SW 1271 (cell line): ENCODE results near the gene RPL36A.

Source experiments
- DNase-seq, 2 experiments: peaks; one replicate each; lab custom pipeline; 2025; lab: John Stamatoyannopoulos, UW

RPL36A gene

DNA sequence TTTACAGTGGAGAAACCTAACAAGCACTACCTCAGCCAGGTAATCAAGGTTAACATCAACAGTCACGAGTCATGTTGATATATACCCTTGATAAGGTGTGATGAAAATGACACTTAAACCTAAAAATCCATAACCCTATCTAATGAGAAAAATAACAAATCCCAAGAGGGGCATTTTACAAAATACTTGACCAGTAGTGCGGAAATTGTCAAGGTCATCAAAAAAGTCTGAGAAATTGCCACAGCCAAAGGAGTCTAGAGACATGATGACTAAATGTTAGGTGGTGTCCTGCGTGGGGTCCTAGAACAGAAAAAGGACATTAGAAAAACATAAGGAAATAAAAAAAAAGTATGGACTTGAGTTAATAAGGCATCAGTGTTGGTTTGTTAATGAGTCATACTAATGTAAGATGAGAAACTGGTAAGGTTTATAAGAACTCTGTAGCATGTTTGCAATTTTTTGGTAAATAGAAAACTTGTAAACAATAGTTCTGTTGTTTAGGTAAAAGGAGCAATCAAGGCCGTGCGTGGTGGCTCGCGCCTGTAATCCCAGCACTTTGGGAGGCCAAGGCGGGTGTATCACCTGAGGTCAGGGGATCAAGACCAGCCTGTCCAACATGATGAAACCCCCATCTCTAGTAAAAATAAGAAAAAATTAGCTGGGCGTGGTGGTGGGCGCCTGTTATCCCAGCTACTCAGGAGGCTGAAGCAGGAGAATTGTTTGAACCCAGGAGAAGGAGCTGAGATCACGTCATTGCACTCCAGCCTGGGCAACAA lies 2.9 kb downstream of the RPL36A start:
- no peak for DNase-seq

DNA sequence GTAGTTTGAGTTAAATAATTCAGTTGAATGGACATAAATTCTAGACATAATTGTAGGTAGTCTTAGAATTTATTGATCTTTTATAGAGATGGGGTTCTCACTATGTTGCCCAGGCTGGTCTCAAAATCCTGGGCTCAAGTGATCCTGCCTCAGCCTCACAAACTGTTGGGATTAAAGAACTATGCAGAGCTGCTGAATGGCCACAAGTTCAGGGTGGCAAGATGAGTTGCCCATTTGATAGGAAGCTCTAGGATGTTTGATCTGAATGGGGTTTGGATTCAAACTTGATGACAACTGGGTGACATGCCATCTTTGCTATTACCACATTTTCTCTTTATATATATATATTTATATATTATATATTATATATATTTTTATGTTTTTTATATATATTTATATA lies 3.6 kb downstream of the RPL36A start:
- no peak for DNase-seq

DNA sequence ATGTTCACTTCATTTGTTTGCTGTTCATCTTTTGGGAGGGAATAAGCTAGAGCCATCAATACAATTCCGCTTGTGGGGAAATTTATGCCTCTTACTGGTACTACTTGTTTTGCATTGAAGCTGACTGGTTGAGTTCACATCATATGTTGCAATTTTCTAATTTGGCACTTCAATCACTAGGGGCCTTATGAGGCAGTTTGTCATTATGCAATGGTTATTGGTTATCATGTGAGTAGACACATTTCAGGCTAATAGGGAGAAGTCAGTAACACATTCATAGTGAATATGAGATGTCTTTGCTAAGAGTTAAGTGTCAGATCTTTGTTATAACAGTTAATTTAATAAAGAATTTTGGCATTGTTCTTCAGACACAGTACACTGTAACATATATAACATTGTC lies 5.0 kb downstream of the RPL36A start:
- no peak for DNase-seq

DNA sequence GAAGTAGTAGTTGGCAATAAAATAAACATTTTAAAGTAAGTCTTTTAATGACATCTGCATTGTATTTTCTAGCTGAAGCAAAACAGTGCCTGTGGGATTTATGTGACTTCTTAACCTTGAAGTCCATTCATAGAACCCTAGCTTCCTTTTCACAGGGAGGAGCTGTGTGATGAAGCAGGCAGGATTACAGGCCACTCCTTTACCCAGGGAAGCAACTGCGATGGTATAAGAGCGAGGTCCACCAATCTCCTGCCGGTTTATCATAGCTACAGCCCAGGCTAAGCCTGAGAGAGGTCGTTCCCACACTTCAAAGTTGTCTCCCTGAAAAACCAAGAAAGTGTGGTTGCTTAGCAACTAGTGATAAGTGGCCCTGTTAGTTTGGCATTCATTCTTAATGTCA lies 7.0 kb downstream of the RPL36A start:
- no peak for DNase-seq

DNA sequence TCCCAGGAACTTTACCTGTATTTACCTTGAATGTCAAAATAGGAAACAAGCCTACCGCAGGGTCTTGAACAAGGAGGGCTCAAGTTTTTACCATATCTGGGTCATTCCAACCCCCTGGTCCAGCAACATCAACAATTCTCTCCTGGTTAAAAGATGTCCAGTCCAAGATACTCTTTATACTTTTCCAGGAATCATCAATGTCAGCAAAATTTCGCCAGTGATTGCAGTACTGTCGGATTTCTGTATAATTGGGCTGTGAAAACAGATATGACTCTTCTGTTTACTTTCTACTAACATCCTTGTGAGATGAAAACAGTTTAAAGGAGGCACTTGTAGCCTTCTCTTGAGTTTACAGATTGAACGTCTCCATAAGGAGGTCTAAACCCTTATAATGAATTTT lies 7.9 kb downstream of the RPL36A start:
- DNase-seq, result no peak

DNA sequence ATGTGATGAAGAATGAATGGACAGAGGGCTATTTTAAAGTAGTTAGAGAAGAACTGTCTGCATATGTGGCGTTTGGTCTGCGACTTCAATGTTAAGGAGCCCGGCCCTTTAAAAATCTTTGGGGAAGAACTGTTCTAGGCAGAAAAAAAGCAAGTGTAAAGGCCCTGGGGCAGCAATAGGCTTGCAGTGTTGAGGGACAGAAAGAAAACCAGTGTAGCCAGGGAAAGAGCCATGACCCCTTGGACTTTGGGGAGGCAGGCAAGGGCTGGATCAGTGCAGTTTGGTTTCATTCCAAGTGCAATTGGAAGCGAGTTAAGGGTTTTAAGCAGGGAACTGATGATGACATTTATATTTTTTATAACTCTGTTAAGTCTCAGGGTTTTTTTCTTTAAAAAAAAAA lies 9.0 kb downstream of the RPL36A start:
- DNase-seq, result no peak

DNA sequence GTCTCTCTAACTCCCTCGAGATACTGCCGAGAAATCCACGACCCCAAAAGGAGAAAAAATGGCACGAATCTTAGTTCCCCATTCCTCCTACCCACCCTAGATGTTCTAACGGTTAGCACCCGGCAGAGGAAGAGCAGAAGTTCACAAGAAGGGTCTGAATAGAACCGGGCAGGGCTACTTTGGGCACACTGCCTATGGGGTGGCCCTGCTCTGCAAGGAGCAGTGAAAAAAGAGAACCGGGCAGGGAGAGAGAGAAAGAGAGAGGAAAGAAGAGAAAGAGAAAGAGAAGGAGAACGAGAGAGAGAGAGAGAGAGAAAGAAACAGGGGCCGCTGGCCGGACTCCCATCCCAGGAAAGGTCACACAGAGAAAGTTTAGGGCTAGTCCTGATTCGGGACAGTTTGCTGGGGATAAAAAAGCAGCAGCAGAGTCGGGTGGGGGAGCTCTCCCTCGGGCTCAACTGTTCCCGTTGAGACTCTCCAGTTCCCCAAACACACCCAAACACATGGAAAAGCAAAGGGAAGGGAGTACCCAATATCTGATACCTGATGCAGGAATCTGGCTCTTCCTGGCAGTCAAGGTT lies 16.4 kb downstream of the RPL36A start:
- DNase-seq, result no peak

DNA sequence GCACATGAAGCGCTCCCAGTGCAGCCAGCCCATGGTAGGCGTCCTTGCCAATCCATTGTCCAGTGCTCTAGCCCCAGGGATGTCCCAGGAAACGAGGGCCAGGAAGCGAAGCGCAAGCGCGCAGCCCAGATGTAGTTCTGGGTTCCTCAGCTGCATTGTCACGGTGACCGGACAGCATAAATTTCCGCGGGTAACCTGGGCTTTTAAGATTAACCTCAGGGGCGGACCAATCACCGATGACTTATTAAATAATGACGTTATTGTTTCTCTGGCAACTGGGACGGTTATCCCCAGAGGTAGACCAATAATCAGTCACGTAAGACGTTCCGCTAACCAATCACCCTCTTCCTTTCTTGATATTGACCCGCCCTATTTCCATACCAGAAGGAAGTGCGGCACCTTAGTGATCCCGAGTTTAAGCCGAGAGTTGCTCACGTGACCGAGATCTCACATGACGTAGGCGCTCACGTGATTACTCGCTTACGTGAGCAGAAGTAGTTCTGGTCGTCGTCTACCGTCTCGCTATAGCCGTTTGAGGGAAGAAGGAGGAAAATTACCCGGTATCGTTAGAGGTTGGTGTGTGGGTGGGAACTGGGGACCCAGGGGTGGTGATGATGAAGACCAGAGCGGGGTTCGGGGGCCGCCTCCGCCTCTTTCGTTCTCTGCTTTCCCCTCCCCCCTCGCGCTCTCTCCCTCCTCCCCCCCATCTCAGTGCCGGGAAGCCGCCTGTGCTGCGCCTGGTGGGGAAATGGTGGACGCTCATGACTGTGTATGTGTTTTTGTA lies 17.1 kb downstream of the RPL36A start, which contains the start of the genes GLA and HNRNPH2:
Gene GLA (minus strand): TSS at position 178 of the 784 bp plus-strand sequence. CDS start 22 bp downstream, at position 156.
Gene HNRNPH2 (plus strand): TSS at position 475 of the 784 bp plus-strand sequence. CDS start 3,767 bp downstream, outside the sequence.
- DNase-seq, result peak; percentile 77 to 92

DNA sequence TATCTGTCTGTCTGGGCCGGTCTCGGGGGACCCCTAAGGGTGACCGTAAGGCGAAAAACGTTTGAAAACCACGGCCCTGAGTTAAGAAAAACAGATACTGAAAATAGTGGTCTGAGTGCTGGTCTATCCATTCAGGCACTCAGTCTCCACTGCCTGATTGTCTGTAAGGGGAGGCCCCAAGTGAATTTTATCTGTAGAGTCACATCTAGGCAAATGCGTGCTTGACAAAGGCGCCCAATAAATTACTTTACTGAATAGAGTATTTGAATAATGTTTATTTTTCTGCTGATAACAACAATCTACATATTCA lies 17.7 kb downstream of the RPL36A start:
- no peak for DNase-seq

DNA sequence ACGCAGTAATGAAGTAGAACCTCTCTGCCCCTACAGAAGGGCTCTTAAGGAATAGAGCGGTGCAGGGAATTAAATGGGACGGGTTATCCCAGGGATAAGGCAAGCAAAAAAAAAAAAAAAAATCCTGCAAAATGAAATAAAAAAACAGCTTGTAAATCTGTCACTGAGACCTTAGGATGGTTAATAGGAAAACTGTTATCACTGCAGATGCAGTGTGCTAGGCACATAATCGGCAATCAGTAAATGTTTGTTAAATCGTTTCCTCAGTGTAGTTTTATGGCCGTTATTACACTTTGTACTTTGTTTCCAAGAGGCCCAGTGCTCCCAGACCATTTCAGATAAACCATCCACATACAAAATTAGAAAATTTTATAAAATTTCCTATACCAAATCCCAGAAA lies 18.2 kb downstream of the RPL36A start:
- DNase-seq, result no peak

DNA sequence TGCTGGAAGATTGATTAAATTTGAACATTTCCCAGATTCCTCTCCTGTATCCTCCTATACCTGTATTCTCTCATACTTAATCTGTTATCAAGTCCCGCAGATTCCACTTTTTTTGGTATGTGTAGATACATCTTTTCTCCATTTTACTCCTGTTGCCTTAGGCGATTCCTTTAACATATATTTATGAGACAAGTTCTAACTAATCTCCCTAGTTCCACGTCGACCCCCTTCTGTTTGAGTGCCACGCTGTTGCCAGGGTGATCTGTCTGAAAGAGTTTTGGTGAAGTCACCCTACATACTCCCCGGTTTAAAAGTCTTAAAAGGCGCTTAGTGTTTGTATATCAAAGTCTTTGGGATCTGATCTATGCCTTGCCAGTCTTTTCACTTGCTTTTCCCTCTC lies 19.6 kb downstream of the RPL36A start:
- DNase-seq, result no peak

DNA sequence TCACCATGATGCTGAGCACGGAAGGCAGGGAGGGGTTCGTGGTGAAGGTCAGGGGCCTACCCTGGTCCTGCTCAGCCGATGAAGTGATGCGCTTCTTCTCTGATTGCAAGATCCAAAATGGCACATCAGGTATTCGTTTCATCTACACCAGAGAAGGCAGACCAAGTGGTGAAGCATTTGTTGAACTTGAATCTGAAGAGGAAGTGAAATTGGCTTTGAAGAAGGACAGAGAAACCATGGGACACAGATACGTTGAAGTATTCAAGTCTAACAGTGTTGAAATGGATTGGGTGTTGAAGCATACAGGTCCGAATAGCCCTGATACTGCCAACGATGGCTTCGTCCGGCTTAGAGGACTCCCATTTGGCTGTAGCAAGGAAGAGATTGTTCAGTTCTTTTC lies 21.2 kb downstream of the RPL36A start:
- no peak for DNase-seq

DNA sequence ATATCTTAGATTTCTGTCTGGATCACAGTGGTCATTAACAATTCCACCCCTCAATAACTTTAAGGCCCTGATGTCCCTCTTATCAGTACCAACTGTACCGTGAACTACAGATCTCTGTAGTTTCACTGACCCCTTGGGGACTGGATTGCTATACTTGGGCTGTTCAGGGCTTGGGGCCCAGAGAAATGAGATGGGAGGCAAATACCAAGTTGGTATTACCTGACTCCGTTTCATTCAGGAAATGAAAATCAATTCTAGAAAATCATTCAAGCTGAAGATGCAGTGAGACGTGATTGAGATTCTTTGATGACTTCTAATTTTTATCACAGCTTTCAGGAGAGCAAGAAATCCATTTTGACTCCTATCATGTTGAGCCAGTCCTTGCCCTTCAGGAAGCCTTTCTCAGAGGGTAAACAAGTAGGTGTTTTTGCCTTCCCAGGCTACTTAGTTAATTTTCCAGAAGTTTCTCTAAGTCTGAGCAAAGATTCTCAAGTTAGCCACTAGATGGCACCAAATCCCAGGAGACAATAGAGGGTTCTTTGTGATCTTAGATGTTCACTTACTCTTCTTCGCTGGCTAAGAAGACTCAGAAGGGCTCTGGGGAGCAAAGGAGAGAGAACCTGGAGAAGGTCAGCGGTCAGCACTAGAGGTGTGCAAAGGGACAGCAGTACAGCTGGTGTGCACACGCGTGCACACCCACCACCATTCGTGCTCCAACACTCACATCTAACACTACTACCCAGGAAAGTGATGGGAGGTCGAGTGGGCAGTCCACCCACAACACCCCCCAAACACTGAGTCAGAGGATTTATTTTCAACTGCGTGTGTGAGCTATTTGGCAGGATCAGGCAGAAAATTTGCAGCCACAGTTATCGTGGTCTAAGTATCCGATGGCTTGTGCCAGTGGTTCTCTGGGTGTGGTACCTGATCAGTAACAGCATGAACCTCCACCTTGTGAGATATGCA lies 24.7 kb downstream of the RPL36A start:
- peak in 1 of 2 experiments; percentile 7 for DNase-seq

DNA sequence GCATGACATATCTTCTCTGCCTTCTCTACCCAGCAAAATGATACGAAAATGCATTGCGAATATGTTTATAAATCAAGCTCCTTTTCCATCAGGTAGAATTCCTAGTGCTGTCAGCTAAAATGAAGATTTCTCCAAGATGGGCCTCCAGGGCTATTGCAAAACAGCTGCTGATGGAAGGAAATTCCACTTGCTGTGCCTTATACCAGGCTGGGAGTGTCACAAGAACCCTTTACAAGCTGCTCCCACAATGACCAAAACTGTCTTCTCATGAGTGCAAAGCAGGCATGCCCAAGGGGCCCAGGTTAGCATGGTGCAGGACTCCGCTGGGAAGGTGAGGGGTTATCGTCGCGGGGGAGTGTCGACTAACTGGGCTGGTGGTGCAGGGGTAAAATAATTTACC lies 25.9 kb downstream of the RPL36A start:
- DNase-seq, result no peak

DNA sequence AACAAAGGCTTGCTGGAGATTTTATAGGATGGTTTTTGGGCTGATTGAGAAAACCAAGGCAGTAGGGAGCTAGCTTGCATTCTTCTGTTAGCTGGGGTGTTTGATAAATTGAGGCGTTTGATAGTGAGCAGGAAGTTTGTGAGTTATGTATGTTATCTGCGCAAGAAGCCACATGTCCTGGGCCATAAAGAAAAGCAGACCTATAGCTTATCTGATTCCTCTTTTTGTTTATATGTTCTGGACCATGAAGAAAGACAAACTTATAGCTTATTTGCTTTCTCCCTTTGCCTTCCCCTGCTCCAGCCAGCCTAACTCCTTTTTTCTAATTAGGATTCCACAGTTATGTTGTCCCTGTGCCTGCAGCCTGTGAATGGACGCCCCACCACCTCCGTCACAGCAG lies 26.4 kb downstream of the RPL36A start:
- DNase-seq, result no peak

DNA sequence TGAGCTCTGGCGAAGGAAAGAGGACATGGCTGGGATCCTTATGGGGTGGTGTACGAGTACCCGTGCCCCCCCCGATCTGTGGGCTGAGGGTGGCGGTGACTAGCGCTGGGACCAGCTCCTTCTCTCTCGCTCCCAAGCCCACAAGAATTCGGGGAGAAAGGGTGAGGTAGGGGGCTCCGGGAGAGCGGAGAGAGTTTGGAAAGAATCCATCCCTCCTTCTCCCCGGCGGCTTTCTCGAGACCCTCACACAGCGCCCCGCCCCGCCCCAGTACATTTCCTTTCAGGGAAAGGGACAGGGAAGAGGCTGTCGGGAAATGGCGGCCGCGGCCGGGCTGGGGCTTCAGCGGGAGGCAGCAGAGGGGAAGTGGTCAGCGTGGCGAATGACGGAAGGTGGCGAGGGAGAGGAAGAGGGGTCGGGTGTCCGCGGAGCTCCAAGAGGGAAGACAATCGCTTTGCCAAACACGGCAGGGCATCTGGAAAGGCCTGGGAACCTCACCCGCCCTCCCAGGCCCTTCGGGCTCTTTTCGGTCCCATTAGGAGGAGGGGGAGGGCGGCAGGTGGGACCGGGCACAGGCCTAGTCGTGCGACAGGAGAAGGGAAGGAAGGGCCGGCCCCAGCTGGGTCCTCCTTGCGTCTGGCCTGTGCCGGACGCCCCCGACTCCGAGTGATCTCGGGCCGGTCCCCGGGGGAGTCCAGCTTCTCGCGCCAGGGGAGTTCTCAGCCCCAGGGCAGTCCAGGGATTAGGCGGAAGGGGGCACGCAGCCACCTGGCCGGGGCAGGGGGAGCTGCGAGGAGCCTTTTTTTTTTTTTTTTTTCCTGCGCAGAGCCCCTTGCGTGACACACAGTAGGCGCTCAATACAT lies 27.4 kb downstream of the RPL36A start:
- no peak for DNase-seq

DNA sequence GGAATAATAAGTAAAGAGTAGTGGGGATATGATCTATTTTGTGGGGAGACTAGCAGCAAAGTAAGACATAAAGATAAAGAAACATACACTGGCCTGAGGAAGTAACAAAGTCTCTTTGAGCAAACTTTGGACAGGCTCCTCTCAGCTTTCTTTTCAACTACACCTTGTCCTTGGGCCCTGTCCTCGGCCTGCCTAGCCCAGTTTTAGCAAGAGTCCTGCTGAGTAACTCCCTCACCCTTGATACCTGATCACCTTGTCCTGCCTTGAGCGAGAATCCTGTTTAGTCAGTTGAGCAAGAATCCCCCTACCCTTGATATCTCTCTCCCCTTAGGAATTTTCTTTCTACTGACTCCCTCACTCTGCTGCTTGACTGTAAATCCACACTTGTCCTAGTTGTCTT lies 28.7 kb downstream of the RPL36A start:
- DNase-seq, result no peak

DNA sequence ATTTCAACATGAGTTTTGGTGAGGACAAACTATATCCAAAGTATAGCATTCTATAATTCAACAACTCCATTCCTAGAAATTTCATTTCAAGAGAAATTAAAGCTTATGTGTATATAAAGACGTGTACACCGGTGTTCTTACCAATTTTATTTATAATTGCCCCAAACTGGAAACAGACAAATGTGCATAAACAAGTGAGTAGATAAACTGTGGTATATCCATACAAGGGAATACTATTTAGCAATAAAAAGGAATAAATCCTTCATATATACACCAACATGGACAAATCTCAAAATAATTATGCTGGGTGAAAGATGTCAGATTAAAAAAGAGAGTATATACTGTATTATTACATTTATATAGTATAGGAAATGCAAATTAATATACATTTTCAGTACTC lies 37.1 kb downstream of the RPL36A start:
- DNase-seq, result no peak

DNA sequence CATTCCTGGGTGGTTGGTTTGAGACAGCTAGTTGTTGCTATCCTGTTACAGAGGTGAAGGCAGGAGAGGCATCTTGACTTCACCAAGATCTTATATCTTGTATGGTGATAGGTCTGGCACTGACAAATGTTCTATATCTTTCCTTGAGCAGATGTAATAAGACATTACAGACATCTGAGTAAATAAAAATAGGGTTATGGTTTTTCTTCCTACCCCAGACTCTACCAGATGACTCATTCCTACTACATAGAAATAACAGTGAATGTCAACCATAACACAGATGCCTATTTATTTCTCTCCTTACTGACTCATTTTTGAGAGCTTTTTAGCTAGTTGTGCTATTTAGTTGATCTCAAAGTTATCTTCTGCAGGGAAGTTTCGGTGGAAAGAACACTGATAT lies 39.1 kb downstream of the RPL36A start:
- DNase-seq, result no peak

DNA sequence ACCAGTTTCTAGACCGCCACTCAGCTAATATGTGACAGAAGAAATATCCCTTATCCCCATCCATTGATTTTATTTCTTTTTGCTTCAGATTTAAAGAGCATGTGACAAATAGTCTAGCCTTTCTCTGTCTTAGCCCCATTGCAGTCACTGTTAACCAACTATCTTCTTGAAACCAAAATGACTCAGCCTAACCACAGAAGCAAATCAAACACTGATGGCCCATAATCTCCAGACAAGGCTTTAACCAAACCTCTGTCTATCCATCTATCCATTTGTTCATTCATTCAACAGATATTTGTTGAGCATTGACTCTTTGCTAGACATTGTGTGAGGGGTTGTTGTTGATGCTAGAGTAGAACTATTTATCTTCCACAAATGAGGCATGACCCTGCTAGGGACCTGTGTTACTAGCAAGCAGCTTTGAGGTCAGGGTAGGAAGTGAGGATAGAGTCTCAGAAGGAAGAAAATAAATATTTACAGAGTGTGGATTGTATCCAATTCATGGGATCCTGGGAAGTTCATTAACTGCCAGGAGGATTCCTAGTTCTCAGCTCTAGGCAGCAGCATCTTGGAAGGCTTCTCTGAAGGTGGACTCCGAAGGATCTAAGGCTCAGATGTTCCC lies 39.8 kb downstream of the RPL36A start:
- DNase-seq, result no peak

DNA sequence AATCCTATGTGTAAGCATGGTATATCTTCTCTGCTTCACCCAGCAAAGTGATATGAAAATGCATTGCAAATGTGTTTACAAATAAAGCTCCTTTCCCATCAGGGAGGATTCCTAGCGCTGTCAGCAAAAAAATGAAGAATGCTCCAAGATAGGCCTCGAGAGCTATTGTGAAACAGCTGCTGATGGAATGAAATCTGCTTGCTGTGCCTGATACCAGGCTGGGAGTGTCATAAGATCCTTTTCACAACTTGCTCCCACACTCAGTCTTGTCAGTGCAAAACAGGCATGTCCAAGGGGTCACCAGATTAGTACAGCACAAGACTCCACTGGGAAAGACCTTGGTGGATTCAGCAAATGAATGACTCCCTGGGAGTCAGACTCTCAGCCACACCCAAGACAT lies 51.3 kb downstream of the RPL36A start:
- DNase-seq, result no peak
